HG03280 (cell line): ENCODE data around the gene RFX3.

Experiments
- ATAC-seq: cut with Tn5 transposase; IDR thresholded peaks from one replicate; pipeline ENCODE4 v1.9.1; 2021; ENCODE audit warnings: mild to moderate bottlenecking, moderate library complexity; ENCODE audit not compliant: unreplicated experiment

Gene RFX3

DNA sequence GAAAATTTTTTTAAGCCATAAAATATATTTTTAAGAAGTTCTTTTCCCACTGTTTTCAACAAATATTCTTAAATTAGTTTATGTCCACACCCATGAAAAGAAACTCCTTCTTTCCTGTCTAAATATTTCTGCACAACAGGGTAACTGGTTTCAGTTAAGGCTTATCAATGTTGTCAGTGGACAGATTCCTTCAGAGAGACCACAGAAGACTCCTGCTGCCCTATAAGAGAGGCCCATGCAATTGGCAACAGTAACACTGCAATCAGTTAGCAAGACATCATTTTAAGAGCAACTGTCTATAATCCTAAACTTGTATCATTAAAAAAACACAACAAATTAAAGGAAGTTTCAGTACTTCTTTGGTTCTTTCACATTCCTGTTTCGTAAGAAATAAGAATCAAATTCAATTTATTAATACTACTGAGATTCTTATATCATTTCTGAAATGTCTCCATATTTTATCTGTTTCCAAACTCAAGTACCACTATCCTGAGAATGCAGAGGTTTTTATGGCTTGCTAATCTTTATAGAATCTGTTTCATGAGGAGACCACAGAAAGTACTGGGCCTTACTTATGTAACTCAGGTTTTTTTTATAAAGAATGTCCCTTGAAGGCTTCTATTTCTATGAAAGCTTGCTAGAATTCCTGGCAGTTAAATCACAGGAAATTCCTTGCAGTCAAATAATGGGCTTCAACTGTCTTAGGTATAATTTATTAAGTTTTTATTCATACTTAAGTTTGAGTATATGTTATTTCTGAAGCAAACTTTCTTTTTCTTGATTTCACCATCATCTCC, 240.2 kb downstream of the RFX3 start:
- no peak for ATAC-seq

DNA sequence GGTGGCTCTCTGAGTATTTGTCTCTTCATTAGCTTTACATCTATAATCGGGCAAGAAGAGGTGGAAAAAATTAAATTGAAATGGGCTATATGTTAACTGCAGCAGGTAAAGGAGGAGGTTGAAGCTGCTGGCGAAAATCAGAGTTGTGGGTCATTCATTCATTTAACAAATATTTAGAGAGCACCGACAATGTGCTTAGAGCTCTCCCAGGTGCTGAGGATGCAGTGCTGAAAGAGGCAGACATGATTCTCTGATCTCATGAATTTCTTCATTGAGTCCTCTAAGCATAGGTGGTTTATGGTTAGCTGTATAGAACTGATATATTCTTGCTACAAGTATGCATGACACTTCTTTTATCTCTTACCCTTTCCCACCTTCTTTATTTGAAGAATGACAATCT, 243.4 kb downstream of the RFX3 start:
- no peak for ATAC-seq

DNA sequence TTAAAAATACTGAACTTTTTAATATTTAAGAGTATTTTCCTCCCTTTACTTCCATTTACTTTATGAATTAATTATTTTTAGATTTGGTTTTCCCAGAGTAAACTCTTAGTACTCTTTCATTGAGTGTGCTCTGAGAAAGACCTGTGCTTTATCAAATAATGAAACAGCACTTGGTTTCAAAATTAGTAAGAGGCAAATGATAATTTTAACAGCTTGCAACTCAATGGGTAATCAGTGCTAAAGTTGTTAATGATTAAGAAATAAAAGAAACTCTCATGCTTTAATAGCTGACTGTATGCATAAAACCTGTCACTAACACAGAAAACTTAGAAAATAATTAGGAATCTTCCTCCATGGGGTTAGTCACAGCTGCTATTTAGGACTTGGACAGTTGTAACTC, 244.4 kb downstream of the RFX3 start:
- no peak for ATAC-seq

DNA sequence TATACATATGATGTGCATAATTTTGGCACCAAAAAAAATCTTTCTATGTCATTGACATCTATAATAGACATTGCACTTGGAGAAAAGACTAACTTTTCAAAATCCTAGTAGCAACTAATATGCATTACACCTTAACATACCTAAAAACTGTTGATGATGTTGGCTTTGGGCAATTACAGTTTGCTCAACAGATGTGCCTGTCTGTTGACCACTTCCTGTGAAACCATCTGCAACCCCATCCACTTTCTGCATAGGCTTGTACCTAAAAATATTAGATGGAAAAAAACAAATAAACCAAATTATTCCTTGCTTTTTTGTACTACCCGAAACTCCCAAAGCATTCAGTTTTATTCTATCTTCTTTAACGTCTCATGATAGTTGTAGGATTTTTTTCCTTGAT, 248.6 kb downstream of the RFX3 start:
- ATAC-seq = no peak

DNA sequence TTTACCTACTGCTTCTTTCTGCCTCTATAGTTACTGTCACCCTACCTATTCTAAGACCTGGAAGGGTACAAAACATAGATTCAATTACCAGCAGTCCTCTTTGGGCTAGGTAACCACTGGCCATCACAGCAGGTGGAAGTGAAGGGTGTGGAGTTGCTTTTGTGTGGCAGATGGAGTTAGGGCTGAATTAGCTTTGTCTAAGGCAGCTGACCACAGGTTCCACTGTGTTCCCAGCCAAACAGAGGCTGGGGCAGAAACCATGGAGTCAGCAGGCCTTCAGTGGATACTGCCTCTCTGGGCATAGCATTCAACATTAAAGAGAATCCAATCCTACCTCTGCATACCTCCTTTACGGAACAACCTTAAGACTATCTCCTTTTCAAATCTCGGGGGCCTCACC, 254.2 kb downstream of the RFX3 start:
- no peak for ATAC-seq

DNA sequence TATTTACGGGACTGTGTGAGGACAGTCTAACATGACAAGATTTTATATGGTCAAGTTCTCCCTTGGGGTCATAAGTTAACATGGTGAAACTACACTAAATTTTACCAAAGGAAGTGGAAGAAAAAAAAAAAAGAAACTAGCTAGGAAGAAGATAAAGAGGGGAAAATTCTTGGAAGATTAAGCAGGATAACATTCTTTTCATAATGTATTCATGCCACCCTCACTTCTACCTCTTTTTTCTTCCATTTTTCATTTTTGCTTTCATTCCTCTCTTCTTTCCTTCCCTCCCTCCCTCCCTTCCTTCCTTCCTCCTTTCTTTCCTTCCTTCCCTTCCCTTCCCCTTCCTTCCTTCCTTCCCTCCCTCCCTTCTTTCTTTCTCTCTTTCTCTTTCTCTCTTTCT, 254.6 kb downstream of the RFX3 start:
- ATAC-seq = no peak

DNA sequence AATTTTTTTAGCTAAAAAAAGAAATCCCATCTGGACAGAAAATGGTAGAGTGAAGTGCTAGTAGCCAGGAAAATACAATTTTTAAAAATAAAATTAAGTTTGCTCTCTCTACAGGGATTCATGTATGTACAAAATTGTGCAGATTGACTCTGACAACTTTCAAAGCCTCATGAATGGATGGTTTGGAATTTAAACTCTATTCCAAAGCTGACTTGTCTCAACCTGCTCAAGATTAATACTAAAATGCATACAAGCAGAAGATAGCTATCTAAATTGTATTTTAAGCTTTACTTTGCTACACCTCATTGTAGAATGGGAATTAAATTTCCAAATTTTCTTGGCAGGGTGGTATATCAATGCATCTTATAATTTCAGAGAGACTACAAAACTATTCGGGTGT, 257.6 kb downstream of the RFX3 start:
- no peak for ATAC-seq

DNA sequence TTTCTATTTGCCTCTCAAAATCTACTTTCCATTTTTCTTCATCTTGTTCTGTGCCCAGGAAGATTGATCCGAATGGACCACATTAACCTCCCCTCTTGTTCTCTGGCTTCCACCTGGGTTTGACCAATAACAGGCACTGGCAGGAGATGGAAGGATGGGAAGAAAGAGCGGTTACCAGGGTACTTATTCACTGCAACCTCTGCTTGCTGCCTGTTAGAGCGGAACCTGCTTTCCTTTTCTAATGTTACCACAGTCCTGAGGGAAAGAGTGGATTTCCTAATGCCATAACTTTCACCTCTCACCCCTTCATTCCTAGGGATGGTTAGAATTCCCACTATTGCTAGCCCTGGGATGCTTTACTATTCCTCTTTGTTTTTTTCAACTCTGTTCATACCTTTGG, 262.1 kb downstream of the RFX3 start:
- no peak for ATAC-seq

DNA sequence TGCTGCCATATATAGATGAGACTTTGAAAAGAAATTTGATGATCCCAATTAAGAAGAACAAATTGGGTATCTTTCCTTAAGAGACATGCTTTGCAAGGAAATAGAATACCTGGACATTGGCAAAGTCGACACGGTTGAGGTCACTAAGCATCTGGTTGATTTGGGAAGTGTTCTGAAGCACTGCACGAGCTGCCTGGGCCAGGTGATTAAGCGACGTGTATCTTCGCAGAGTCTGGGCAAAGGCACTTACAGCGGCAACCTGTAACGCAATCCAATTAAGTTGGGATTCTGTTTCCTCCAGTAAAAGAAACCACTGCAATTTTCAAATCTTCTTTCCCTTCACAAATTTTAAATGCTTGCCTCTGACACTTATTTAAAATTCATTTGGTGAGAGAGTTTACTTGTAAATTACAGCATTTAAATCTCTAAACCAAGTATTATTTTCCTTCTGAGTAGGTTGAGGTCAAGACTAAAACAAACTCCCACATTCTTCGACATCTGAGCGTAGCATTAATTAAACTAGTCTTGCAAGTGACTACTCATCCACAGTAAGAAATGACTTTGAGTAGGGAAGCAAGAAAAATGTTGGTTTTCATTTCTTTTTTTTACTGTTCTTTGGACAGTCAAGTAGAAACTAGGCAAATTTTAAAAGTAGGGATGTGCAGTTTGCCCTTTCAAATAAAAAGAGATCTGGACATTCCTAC, 262.8 kb downstream of the RFX3 start:
- ATAC-seq = no peak

DNA sequence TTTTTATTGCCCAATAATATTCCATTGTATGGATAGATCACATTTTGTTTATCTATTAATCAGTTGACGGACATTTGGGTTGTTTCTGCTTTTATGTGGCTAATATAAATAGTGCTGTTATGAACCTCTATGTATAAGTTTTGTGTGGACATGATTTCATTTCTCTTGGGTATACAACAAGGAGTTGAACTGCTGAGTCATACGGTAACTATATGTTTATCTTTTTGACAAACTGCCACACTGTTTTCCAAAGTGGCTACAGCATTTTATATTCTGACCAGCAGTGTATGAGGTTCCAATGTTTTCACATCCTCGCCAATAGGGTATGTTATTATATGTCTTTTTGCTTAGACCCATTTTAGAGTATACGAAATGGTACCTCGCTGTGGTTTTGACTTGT, 264.3 kb downstream of the RFX3 start:
- no peak for ATAC-seq

DNA sequence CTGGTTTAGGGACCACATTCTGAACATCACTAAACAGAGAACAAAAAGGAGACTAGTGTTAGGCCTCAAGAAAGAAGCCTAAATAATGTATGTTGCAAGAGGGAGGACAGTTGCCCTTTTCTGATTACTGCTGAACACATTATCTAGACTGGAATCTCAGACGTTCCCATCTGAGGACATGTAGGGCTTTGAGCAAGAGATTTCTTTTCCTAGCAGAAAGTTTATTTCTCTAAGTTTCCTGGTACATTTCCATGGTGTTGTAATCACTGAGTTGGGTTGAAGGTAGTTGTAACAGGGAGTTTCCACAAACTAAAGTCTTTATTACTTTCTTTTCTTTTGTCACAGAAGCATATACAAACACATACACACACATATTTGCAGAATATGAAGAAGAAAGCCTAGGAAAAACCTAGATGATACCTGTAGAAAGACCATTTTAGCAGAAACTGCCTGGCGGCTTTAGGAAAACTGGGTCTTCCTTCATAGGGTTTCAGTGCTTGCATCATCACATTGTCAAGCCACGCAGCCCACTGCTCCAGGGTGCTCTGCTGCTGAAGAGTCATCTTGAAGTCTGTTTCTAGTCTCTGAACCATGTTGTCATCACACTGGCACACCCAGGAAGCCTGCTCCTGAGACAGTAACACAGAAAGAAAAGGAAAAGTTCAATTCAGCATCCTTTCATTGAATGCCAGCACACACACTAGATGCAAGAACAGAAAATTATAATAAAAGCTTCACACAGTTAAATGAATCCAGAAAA, 269.1 kb downstream of the RFX3 start:
- ATAC-seq = no peak

DNA sequence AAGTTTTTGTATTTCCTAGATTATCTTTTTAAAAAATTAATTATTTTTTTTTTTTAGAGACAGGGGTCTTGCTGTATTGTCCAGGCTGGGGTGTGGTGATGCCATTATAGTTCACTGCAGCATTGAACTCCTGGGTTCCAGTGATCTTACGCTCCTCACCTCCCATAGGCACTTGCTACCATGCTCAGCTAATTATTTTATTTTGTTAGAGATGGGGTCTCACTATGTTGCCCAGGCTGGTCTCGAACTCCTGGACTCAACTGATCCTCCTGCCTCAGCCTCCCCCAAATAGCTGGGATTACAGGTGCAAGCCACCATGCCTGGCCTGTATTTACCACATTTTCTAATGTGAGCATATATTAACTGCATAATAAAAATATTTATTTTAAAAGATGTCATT, 274.5 kb downstream of the RFX3 start:
- no peak for ATAC-seq

DNA sequence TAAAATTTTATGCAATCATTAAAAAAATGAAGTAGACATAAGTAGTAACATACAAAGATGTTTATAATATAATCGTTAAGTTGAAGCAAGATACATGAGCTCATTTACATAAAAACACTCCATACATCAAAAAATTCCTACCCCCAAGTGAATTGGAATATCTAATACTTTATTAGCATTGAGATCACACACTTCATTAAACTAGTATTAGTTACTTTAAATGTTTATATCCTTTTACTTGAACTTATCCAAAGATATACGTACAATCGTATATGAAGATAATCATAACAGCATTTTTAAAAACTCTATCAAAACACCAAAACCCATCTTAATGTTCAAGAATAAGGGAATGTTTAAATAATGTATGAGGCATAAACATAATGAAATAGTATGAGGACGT, 275.1 kb downstream of the RFX3 start:
- ATAC-seq = no peak

DNA sequence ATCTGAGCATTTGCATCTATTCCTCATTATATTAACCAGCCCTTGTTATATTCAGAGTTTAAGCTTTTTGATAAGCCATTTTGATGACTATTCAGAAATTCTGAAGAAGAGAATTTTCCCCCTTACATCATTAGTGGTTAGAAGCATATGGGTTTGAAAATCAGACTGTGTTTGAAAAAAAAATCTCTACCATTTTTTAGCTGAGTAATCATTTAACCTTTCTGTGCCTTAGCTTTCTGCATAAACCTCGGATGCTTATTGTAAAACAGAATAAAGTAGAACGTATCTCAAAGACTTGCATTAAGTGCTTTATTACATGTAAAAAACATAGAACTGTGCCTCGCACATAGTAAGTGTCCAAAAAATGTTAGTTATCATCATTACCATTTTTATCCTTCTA, 278.6 kb downstream of the RFX3 start:
- no peak for ATAC-seq

DNA sequence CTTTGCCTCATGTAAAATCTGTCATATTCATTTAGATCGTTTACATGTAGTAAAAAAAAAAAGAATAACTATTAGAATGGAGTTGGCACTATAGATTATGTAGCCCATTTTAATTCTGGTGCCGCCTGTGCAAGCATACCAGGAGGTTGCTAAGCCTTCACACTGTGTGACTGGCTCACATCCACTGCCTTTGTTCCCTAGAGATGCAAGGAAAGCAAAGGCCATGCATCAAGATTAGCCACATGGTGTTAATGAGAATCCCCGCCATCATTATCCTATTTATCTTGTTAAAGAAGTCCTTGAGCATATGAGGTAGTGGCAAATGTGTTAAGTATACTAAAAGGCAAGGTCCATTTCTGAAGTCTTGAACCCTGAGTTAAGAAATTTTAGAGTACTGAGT, 279.6 kb downstream of the RFX3 start:
- no peak for ATAC-seq

DNA sequence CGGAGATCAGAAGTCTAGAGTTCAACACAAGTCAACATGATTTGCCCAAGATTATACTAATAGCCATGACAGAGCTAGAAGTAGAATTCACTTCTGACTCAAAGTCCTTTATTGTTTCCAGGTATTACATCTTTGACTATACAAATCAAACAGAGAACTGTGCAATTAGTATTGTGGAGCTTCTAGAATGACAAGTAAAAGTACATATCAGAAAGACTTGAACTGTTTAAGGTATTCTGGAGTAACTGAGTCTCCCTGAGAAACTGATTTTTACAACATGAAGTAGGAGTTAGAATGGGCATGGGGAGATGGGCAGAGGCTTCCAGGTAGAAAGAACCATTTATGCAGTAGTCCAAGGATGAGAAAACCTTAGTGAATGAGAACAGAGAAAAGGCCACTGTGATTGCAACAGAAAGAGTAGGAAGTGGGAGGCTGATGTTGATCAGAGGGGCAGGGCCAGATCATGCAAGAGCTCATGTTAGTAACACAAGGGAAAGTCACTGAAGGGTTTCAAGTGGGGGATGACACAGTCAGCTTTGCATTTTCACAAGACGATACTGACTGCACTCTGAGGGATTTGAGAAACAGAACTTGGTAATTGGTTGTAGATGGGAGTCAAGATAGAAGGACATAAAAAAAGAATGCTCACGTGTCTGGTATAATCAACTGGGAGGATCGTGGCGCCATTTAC, 280.7 kb downstream of the RFX3 start:
- ATAC-seq = peak; percentile 59

DNA sequence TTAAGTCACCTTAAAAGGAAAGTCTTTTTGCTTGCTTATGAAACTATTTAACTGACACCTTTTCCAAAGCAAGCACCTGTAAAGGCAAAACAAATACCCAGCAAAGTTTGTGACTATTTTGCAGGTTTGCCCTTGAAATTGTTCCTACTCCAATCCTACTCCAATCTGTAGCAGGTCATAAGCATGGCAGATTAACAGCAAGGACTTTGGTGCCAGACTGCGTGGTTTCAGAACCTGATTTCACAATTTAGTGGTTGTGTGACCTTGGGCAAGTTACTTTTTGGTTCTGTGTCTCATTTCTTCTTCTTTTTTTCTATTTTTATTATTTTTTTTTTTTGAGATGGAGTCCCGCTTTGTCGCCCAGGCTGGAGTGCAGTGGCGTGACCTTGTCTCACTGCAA, 282.1 kb downstream of the RFX3 start:
- ATAC-seq = no peak

DNA sequence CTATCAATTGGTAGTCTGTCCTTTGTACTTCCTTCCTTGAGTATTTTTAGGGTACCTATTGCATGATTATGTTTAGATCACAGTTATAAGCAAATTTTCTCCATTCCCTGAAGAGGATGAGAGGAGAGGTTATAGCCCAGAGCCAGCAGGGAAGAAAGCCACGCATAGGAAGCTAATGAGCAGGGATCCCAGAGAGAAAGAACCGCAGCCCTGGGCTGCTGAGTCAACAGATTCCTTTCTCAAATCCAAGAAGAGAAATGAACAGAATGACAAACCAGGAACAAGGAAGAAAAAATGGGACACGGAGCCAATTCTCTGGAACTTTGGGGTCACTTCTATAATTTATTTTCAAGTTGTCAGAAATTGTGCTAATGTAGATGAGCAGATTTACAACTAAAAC, 284.5 kb downstream of the RFX3 start:
- no peak for ATAC-seq

DNA sequence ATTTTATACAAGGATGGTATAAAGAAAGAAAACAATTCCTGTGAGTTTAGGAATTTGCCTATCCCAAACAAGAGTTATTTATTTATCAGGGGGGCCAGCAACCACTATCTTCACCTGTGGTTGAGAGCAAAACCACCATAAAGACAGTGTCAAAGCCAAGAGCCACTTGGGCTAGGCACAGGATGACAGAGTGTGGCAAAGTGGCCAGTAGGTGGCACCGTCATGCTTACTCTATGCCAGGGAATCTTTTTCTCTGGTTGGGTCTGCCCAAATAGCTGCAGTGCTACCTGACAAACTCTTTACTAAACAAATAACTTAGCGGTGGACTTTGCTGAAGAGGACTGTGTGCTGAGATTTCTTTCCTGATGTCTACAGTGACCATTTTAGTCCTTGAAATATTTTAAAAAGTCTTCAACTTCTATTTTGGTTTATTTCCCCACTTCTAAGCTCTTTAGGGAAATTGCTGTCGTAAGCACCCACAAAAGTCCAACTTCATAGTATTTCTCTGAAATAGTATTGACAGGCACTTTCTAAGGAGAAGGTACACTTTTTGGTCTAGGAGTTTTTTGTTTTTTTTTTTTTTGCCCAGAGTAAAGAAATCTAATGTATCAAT, 285.0 kb downstream of the RFX3 start:
- ATAC-seq = peak; percentile 92

DNA sequence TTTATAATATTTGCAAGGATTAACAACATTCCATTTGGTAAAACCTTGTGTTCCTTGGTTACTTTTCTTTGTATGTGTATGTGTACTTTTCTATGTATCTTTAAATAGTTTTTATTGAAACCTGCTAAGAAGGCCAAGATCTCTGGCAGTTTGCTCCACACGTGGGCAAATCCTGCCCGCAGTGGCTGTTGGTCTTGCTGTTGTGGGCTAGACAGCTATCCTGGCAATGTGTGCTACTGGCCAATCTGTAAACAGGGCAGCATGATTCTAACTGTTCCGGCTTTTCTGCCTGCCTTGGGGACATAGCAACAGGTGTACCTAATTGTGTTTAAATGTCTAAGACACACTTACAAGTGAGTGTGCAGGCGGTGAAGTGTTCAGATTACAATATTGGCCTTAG, 286.6 kb downstream of the RFX3 start:
- no peak for ATAC-seq

DNA sequence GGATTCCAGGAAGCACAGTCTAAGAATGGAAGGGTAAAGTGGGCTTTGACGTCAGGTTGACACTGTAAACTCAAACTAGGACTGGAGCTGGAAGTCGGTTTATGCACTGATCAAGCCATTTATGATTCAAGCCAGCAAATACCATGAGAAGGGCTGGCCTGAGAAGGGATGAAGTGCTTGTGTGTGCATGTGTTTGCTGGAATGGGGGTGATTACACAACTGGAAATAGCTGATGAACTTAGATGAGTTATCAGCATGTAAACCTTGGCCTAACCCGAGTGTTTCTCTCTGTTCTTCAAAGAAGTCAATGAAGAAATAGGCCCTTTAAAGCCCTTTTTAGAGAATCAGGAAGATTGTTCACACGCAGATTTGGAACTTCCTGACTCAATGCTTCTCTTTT, 287.6 kb downstream of the RFX3 start:
- ATAC-seq = no peak
